CD1c-positive myeloid dendritic cell (primary cell): ENCODE data around the gene OTOG.
A peak's percentile ranks its signal among the peaks of the same experiment; 100 is the strongest.

ENCODE experiments used
- DNase-seq: peaks from one replicate; pipeline ENCODE4 v3.0.0-alpha.2; 2016; ENCODE audit errors: extremely low spot score

The OTOG gene

DNA sequence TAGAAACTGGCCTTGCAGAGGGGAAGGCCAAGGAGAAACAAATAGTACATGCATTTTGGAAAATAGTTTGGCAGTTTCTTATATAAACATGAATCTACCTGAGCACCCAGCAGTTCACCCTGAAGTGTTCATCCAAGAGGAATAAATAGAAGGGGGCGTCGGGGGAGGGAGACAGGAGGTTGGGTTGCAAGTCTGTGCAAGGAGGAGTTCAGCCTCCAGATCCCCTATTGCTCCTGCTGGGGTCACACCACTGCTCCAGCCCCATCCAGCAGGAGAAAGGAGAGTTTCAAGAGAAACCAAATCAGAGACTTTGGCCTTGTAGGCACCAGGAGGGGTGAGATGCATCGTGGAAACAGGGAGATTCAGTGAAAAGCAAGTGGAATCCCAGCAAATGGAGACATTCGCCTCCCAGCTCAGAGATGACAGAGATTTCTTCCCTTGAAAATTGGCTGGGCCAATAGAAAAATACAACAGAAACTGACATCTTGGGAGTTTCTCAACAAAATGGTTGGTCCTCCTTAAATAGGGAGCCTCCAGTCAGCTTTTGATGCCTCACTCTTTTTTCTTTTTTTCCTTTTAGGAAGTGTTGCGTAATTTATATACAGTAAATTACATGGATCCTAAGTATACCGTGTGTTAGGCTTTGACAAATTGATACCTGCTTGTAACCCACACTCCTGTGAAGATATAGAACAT is 34.1 kb downstream of the OTOG start:
- no peak for DNase-seq

DNA sequence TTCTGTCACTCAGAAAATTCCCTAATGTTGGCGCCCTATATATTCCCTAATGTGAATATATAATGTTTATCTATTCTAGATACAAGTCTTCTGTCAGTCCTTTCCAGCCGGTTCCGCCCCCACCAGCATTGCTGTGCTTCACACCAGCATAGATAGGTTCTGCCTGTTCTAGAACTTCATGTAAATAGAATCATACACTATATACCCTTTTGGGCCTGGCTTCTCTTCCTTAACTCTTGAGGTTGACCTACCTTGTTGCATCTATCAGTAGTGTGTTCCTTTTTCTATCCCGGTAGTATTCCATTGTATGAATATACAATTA is 34.6 kb downstream of the OTOG start:
- DNase-seq: no peak

DNA sequence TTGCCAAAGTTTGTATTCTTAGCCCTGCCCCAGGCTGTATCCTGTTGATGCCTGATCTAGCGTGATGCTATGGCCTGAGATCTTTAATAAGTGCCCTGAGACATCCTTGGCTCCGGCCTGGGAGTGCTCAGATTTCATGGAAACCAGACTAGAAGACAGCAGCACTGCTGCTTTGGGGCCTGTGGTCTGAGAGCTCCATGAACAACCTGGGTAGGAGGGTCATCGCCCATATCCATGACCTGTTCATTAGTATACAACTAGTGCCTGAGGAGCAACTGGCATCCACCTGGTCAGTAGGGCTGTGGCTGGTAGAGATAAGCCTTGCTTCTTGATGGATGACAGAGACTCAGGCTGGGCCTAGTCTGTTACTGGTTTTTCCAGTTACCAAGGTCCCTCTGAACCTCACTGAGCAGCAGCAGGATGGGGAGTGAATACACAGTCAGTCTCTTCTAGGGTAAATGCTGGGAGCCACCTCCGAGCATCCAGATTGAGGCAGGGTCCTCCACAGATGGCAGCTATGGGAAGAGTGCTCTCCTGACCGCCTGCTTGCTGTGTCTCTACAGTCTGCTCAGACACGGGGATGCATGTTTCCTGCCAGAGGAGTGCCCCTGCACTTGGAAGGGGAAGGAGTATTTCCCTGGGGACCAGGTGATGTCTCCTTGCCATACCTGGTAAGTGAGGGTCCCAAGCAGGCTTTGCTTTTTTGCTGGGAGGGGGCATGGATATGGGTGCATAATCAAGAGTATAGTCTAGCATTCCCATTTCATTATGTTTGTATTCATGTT is 39.0 kb downstream of the OTOG start:
- no peak for DNase-seq

DNA sequence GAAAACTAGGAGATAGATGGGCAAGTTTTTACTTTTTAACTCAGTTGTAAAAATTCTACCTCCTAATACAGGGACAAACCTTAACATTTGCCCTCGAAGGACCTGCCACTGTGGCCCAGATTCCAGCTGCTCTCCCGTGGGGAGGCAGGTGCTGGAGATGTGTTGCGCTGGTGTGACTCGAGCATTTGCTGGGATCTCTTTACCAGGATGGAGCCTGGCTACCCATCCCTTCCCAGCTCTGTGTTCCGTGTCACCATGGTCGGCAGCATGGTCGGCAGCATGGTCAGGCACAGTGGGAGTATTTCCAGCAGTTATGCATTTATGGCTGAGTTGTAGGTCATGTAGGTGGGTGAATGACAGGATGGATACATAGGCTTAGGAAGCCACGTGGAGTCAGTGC is 41.1 kb downstream of the OTOG start:
- DNase-seq: no peak

DNA sequence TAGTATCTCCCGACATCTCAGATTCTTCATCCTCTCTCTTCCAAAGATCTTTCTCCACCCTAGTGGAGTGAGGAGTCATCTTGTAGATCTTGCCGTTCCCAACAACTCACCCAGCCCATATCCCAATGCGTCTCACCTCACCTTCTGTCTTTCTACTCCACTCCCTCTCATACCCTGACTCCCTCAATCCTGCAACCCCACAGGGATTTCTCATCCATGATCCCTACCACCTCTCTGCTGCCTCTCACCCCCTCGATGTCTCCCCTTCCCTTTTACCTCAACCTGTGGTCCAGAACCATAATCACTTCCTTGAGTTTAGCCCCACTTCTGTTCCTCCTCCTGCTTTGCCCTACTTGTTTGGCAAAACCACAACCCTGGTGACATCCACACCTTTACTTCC is 41.7 kb downstream of the OTOG start:
- DNase-seq: no peak

DNA sequence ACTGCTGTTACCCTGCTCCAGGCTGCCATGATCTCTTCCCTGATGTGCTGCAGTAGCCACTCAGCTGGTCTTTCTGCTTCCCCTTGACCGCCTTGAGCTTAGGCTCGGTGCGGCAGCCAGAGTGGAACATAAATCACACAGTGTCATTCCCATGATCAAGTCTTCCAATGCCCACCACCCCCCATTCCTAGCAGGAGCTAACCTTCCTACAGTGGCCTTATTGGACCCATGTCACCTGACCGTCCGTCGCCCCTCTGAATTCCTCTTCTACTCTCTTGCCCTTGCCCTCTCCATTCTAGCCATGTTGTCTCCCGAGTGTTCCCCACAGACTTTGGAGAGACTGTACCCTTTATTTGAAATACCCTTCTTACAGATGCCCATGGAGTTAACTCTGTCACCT is 43.4 kb downstream of the OTOG start:
- DNase-seq: no peak

DNA sequence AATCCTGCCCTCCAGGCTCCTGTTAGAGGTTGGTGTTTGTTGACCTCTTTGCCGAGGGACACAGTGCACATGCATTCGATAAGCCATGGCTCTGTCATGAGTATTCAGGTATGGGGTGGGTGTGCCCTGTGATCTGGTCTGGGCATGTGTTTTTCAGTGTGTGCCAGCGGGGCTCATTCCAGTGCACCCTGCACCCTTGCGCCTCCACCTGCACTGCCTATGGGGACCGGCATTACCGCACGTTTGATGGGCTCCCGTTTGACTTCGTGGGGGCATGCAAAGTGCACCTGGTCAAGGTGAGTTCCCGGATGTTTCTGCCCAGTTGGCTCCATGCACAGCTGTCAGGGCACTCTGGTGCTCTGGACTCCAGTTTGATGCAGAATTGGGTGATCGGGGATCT is 44.2 kb downstream of the OTOG start:
- no peak for DNase-seq

DNA sequence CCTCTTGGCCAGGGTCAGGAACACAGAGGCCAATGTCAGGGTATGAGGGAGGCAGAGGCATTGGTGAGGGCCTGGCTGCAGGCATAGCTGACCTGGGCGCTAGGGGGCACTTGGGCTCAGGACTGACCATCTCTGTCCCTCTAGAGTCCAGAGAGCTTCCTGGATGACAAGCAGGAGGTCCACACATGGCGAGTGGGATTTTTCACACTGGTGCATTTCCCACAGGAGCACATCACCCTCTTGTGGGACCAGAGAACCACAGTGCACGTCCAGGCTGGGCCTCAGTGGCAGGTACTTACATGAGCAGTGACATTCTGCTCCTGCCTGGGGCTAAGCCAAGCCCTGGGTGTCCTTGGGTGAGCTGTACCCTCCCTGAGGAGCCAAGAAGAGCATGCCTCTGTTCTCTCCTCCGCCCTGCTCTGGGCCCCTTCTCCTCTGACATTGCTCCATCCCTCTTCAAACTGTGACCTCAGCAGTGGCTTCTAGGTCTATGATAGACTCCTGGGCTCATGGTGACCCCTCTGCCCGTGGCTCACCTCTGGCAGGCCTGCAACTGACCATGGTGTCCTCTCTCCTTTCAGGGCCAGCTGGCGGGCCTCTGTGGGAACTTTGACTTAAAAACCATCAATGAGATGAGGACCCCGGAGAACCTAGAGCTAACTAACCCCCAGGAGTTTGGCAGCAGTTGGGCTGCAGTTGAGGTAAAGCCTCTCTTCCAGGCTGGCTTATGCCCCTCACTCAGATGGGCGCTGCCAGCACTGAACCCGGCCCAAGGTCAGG is 46.6 kb downstream of the OTOG start:
- DNase-seq: no peak

DNA sequence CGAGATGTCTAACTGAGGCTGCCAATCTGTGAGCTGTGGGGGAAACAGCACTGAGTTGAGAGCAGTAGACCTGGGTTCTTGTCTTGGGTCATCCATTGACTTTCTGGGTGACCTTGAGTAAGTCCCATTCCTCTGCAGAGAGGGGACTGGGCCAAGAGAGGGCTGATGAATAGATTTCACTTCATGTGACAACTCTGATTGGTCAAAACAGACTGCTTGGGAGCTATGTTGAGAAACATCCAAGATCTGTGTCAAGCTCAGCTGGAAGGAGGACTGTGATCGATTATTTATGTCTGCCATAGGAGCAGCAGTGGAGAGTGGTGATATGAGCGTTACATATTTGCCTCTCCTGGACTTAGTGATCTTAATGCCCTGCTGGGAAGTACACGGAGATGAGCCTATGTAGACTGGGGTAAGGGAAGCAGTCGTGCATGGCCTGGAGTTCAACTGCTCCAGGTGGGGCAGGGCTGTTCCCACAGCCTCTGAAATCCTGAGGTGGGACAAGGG is 47.7 kb downstream of the OTOG start:
- no peak for DNase-seq

DNA sequence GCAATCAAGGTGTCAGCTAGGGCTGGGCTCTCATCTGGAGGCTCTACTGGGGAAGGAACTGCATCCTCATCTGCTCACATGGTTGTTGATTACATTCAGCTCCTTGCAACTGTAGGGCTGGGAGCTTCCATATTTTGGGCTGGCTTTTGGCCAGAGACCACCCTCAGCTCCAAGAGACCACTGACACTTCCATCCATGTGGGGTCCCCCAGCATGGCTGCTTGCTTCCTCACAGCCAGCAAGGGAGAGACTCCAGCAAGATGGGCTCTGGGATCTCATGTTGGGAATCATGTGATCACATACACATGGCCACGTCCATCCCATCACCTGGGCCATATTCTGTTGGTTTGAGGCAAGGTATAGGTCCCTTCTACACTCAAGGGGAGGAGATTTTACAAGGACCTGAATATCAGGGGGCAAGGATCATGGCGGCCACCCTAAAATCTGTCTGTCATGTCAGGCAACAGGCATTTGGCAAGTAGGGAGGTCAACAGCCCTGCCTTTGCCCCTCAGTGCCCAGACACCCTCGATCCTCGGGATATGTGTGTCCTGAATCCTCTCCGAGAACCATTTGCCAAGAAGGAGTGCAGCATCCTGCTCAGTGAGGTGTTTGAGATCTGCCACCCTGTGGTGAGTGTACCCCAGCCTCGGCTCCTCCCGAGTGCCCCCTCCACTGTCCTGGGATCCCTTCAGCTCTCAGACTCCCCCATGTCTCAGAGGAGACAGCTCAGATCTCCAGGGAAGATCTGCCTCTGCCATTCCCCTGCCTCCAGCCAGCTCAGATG is 48.7 kb downstream of the OTOG start:
- DNase-seq: no peak

DNA sequence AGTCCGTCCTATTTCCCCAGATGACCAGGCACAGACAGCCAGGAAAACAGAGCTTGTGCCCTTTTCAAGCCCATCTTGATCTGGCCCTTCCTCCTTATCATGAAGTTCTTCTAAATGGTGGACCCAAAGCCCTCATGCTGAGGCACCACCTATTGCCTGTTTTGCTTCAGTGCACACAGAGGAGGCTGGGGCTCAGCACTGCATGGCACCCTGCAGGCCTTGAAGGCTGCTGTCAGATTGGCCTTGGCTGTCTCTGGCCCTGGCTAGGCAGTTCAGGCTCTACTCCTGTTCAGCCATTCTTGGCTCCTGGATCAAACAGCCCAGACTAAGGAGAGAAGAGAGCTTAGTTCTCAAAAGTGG is 49.2 kb downstream of the OTOG start:
- no peak for DNase-seq

DNA sequence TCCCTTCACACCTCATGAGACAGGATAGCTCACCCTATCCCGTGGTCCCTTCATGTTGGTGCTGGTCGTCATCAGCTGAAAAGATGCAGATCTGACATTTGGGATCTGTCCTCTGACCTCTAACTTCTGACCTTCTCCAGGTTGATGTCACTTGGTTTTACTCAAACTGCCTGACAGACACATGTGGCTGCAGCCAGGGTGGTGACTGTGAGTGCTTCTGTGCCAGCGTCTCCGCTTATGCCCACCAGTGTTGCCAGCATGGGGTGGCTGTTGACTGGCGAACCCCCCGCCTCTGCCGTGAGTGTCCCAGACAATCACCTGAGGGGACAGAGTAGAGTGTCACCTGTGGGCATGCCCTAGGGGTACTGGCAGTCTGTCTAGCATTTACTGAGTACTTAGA is 49.7 kb downstream of the OTOG start:
- DNase-seq: no peak

DNA sequence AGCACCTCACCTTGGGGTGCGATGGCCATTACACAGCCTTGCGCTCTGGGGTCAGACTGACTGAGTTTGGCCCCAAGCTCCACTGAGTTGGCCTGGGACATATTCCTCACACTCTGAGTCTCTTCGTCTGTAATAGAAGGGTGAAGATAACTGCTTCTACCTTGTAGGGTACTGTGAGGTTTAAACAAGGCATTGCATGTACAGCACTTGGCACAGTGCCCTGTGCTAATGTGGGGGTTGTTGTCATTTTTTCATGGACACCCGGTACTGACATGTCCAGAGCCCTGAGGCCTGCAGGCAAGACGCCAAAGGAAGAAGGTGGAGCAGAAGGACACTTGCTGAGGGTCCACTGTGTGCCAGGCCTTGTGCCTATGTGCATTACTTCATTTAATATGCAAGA is 50.7 kb downstream of the OTOG start:
- no peak for DNase-seq

DNA sequence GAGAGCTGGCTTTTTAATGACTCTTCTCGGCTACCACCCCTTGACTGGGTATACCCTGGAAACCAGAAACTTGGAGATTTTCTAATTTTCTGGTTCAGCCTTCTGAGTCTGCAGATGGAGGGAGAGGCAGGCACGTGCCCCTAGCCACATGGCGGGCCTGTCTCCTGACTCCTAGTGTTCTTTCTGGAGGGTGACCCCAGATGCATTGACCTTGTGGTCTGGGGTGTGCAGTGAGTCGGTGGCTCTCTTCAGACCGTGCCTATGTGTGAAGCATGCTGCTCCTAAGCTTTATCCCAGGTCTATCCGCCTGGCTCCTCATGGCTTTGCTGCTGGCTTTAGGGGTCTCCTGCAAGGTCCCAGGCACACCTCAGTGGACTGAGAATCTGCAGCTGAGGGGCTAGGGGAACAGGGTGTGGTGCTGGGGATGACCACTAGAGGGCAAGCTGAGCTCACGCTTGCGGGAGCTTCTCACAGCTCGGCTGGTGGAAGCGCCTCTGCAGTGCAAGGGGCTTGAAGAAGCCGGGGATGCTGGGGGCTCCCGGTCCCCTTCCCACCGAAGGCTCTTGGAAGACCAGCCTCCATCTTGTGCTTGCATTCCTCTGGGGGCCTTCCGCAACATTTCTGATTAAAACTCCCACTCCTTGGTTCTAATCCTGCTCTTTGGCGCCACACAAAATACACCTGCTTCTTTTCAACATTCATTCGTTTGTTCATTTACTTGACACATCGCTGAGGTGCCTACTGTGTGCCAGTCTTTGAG is 51.8 kb downstream of the OTOG start:
- peak; percentile 59 for DNase-seq

DNA sequence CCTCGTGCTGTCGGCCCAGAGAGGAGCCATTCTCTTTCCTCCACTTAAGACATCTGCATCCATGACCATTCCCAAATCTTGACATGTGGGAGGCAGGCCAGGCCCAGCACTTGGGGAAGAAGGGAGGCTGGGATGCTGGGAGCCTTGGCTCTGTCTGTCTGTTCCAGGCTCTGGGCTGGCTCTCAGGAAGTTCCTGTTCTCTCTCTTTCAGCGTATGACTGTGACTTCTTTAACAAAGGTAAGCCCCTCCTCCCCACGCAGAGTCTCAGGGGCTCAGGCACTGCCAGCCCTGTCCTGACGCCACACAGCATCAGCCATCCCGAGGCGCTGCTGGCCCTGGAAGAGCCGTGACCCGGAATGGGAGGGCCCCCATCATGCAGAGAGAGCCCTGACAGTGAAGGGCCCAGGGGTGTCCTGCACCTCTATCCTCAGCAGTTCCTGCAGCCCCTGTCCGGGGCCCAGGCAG is 52.4 kb downstream of the OTOG start:
- DNase-seq: no peak

DNA sequence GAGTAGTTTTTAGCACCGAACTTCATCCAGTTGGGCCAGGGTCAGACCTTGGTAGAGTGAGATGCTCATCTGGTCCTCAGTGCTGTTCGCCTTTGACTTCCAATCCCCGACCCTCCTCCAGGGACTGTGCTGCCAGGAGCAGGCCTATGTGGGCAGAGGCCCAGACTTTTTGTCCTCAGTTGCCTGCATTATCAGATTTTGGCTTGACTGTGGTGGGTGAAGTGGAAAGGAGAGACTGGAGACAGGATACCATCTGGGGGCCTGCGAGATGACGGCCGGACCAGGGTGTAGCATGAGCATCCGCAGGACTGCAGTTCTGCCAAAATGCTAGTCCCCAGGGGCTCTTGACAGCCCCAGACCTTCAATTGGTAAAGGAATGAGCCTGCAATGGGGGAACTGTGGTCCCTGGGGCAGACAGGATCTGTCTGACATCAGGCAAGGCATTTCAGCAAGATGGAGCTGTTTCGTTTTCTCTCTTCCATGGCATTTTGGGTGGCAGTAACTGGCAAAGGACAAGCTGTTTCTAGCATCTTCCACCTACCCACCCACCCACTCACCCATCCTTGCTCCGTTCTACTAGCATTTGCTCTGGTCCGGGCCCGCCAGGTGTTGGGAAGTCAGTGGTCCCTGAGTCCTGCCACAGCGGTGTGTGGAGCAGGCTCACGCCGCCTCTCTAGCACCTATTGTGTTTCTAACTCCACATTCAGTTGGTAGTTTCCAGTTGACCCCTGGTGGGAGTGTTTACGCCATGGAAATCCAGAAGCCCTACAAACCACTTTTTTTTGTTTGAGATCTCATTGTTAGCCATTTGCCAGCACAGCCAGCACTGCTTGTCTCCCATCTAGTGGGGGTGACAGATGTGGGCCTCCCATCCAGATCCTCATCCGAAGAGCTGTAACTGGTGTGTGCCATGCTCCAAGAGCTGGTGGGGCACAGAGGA is 53.5 kb downstream of the OTOG start:
- DNase-seq: no peak

DNA sequence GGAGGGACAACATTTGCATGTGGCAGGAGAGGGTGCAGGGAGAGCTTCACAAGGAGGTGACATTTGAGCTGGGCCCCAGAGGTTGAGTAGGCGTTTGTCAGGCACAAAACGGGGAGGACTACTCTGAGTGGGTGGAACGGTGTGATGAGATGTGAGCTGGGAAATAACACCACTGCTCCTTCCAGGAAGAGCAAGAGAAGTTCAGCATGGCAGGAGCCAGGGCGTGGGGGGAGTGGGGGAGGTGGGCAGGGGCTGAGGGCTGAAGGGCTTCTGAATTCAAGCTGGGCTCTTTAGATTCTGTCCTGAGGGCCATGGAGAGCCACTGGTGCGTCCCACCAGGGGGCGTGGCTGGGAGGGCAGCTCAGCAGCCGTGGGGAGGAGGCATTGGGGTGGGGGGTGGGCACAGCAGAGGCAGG is 54.2 kb downstream of the OTOG start:
- no peak for DNase-seq

DNA sequence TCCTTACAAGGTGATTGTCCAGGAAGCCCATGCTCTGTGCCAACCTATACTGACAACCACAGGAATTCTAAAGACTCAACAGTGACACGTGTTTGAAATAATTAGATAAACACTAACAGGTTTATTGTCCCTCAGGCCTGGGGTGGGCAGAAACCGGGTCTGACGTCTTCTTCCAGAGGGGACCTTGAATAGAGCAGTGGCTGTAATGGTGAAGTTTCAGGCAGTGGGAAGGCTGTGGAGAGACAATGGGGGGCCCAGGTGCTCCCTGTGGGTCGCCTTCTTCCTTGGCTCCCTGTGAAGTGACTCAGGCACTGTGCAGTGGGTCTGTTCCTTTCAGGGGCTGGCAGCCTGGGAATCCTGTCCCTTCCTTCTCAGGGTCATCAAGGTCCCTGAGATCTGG is 54.6 kb downstream of the OTOG start:
- no peak for DNase-seq

DNA sequence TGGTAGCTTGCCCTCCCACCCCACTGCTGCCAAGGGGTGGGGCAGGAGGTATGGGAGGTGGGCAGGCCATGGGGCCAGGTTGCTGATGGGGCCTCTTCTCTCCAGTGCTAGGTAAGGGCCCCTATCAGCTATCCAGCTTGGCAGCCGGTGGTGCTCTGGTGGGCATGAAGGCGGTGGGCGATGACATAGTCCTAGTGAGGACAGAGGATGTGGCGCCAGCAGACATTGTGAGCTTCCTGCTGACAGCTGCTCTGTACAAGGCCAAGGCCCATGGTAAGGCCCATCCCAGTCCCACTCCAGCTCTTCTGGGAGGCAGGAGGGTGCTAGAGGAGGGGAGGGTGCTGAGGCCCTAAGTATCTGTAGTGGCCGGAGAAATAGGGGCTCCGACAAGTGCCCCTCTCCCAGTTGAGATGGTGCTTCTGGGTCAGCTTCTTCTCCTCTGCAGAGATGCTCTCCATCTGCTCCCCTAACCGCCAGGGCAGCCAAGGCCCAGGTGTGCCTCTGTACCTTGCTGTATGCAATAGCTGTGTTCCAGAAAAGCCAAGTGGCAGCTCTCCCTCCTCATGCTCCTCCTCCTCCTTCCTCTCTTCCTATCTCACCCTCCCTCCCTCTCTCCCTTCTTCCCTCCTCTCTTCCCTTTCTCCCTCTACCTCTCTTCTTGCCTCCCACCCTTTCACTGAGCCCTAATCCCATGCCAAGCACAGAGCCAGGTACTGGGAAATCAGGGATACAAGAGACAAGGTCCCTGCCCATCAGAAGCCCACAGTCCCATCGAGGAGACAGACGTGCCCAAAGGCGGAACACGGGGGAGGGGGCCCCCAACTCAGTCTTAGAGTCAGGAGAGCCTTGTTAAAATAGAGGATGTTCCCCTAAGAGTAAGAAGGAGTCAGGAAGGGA is 55.3 kb downstream of the OTOG start:
- no peak for DNase-seq
